ENCODE data around the gene KRTAP12-3. TPM values are rescaled to one million over a fixed set of nuclear protein-coding genes. Genes with fewer than 3 reads are reported as not detected.

Gene KRTAP12-3
- total and polyA plus RNA-seq, 10 of the 15 experiments (the other 5 are each of a cell fraction or from before 2014, with no cell fraction given): not detected

GRCh38 chr21:44650265-44650972 lies 7.3 kb upstream of the KRTAP12-3 start:
- 21% methylated on average over 20 of the region's 20 CpGs for WGBS (ENCODE audit: insufficient coverage, insufficient replicate concordance, low lambda C conversion rate, missing lambda C conversion rate)
- no peak for TF ChIP-seq ZBTB4 (CRISPR knock-in tag; IDR thresholded peaks at IDR 0.05)
- Histone ChIP-seq H2AFZ (ENCODE audit: control insufficient read depth, low read depth, low read length) (no peak overlapping the region), H3K79me2 (ENCODE audit: control insufficient read depth, insufficient read depth, low read length) (no peaks in the 10 kb centered on the region), H3K27ac (ENCODE audit: control insufficient read depth, insufficient read depth) (no peak overlapping the region), H3K27me3 (replicated peaks in 1 of 2; ENCODE audit: control insufficient read depth in 2 of 2, insufficient read depth in 2 of 2, low read length in 1 of 2) (no peaks in the 10 kb centered on the region), H3K36me3 (ENCODE audit: control insufficient read depth in 2 of 2, insufficient read depth in 2 of 2, low read length in 1 of 2) (no peaks in the 10 kb centered on the region), H3K4me2 (ENCODE audit: control insufficient read depth, insufficient read depth) (no peak overlapping the region), H3K4me3 (no peak overlapping the region), H3K4me1 (ENCODE audit: control insufficient read depth, insufficient read depth, low read length) (no peaks in the 10 kb centered on the region), H3K9me3 (replicated peaks; ENCODE audit: control insufficient read depth, insufficient read depth, low read length) (no peaks in the 10 kb centered on the region; the same call in 2 of the 3 replicates), H3K9ac (ENCODE audit: control insufficient read depth, insufficient read depth, low read length) (no peak overlapping the region), H4K20me1 (ENCODE audit: control insufficient read depth, insufficient read depth) (no peaks in the 10 kb centered on the region)
- no TSS peak for BruUV-seq (replicated peaks)
- in situ Hi-C loops (cut with MboI) (no loop called here), intact Hi-C loops (cut with micrococcal nuclease; ENCODE audit: unreplicated experiment) (no loop called here)
- no peak for FAIRE-seq
- no peak for DNase-seq (ENCODE audit: low read depth, low spot score)
- RAD21 ChIA-PET (ENCODE audit: unreplicated experiment): no interaction called here
- no peak for ATAC-seq
- POLR2A ChIA-PET: interaction anchor here (0.5 to 0.7 kb wide), 2 partner anchors 53 to 1294 kb away, joined by 3 read pairs; no protein-coding TSS in a partner anchor
- CTCF ChIA-PET: no interaction called here
- SMC1A ChIA-PET (ENCODE audit: uncharacterized antibody, unreplicated experiment): no interaction called here
